HEK293 (cell line): ENCODE results near the gene SET.
A peak's percentile ranks its signal among the peaks of the same experiment; 100 is the strongest.

Experiments used
- CTCF ChIP-seq: fragments of 450-650 bp; formaldehyde crosslinking; IDR thresholded peaks from 2 replicates; pipeline ENCODE4 v1.5.1; 2016; ENCODE audit warnings: missing biosample characterization, missing genetic modification characterization
- GLI2 ChIP-seq: fragments of 450-650 bp; formaldehyde crosslinking; IDR thresholded peaks from 2 replicates; pipeline ENCODE4; 2017; ENCODE audit warnings: missing biosample characterization, missing genetic modification characterization, low read depth, borderline replicate concordance
- IKZF3 ChIP-seq: fragments of 450-650 bp; IDR thresholded peaks from 2 replicates; pipeline ENCODE4 v1.5.0; 2018; ENCODE audit warnings: missing biosample characterization, mild to moderate bottlenecking, missing genetic modification characterization, moderate library complexity
- INSM2 ChIP-seq: fragments of 450-650 bp; formaldehyde crosslinking; IDR thresholded peaks from 2 replicates; pipeline ENCODE4 v1.5.1; 2016; ENCODE audit warnings: missing biosample characterization, missing genetic modification characterization
- KLF7 ChIP-seq: fragments of 450-650 bp; formaldehyde crosslinking; IDR thresholded peaks from 2 replicates; pipeline ENCODE4 v1.5.1; 2016; ENCODE audit warnings: missing biosample characterization, missing genetic modification characterization, borderline replicate concordance
- MEIS1 ChIP-seq: sonication (generic); formaldehyde crosslinking; IDR thresholded peaks from 2 replicates; pipeline ENCODE4 v1.8.1; 2022; ENCODE audit warnings: missing genetic modification reagents, mild to moderate bottlenecking, borderline replicate concordance
- SP7 ChIP-seq: fragments of 450-650 bp; formaldehyde crosslinking; IDR thresholded peaks from 2 replicates; pipeline ENCODE4 v1.5.1; 2016; ENCODE audit warnings: missing biosample characterization, missing genetic modification characterization
- ZBTB11 ChIP-seq: fragments of 450-650 bp; formaldehyde crosslinking; conservative IDR thresholded peaks from 2 replicates; pipeline ENCODE4 v1.5.1; 2016; ENCODE audit warnings: low read depth, missing biosample characterization, missing genetic modification characterization
- ZBTB7A ChIP-seq: fragments of 450-650 bp; formaldehyde crosslinking; IDR thresholded peaks from 2 replicates; pipeline ENCODE4 v1.5.1; 2016; ENCODE audit warnings: low read depth, missing biosample characterization, missing genetic modification characterization
- ZEB2 ChIP-seq: fragments of 450-650 bp; formaldehyde crosslinking; IDR thresholded peaks from 2 replicates; pipeline ENCODE4 v1.5.1; 2016; ENCODE audit warnings: missing biosample characterization, missing genetic modification characterization
- ZFP41 ChIP-seq: fragments of 450-650 bp; formaldehyde crosslinking; IDR thresholded peaks from 2 replicates; pipeline ENCODE4 v1.5.1; 2016; ENCODE audit warnings: missing biosample characterization, missing genetic modification characterization, borderline replicate concordance
- ZNF140 ChIP-seq: fragments of 450-650 bp; formaldehyde crosslinking; IDR thresholded peaks from 2 replicates; pipeline ENCODE4 v1.5.1; 2016; ENCODE audit warnings: missing biosample characterization, missing genetic modification characterization
- ZNF184 ChIP-seq: fragments of 450-650 bp; IDR thresholded peaks from 2 replicates; pipeline ENCODE4 v1.5.1; 2018; ENCODE audit warnings: missing biosample characterization, mild to moderate bottlenecking, missing genetic modification characterization
- ZNF214 ChIP-seq: fragments of 450-650 bp; formaldehyde crosslinking; IDR thresholded peaks from 2 replicates; pipeline ENCODE4 v1.5.1; 2017; ENCODE audit warnings: missing biosample characterization, mild to moderate bottlenecking, missing genetic modification characterization, borderline replicate concordance
- ZNF23 ChIP-seq: fragments of 450-650 bp; formaldehyde crosslinking; IDR thresholded peaks from 2 replicates; pipeline ENCODE4 v1.5.1; 2016; ENCODE audit warnings: missing biosample characterization, missing genetic modification characterization, borderline replicate concordance
- ZNF26 ChIP-seq: fragments of 450-650 bp; formaldehyde crosslinking; IDR thresholded peaks from 2 replicates; pipeline ENCODE4 v1.5.1; 2016; ENCODE audit warnings: missing biosample characterization, missing genetic modification characterization
- ZNF335 ChIP-seq: fragments of 450-650 bp; formaldehyde crosslinking; conservative IDR thresholded peaks from 2 replicates; pipeline ENCODE4 v1.5.1; 2016; ENCODE audit warnings: missing biosample characterization, missing genetic modification characterization
- ZNF394 ChIP-seq: fragments of 450-650 bp; formaldehyde crosslinking; IDR thresholded peaks from 2 replicates; pipeline ENCODE4 v1.5.1; 2016; ENCODE audit warnings: missing biosample characterization, missing genetic modification characterization, mild to moderate bottlenecking, moderate library complexity, borderline replicate concordance
- ZNF48 ChIP-seq: fragments of 450-650 bp; formaldehyde crosslinking; IDR thresholded peaks from 2 replicates; pipeline ENCODE4 v1.5.1; 2016; ENCODE audit warnings: missing biosample characterization, missing genetic modification characterization
- ZNF521 ChIP-seq: fragments of 450-650 bp; formaldehyde crosslinking; IDR thresholded peaks from 2 replicates; pipeline ENCODE4 v1.5.1; 2017; ENCODE audit warnings: missing biosample characterization, mild to moderate bottlenecking, missing genetic modification characterization
- ZNF548 ChIP-seq: fragments of 450-650 bp; formaldehyde crosslinking; IDR thresholded peaks from 2 replicates; pipeline ENCODE4 v1.5.1; 2016; ENCODE audit warnings: missing biosample characterization, missing genetic modification characterization
- ZNF623 ChIP-seq: fragments of 450-650 bp; formaldehyde crosslinking; IDR thresholded peaks from 2 replicates; pipeline ENCODE4 v1.5.1; 2016; ENCODE audit warnings: missing biosample characterization, missing genetic modification characterization
- ZNF658 ChIP-seq: fragments of 450-650 bp; formaldehyde crosslinking; IDR thresholded peaks from 2 replicates; pipeline ENCODE4; 2016; ENCODE audit warnings: missing biosample characterization, missing genetic modification characterization
- ZNF660 ChIP-seq: fragments of 450-650 bp; IDR thresholded peaks from 2 replicates; pipeline ENCODE4 v1.5.1; 2018; ENCODE audit warnings: missing biosample characterization, mild to moderate bottlenecking, missing genetic modification characterization
- ZNF670 ChIP-seq: fragments of 450-650 bp; formaldehyde crosslinking; IDR thresholded peaks from 2 replicates; pipeline ENCODE4 v1.5.1; 2016; ENCODE audit warnings: missing biosample characterization, missing genetic modification characterization, low read depth
- ZNF777 ChIP-seq: fragments of 450-650 bp; formaldehyde crosslinking; IDR thresholded peaks from 2 replicates; pipeline ENCODE4 v1.5.1; 2017; ENCODE audit warnings: missing biosample characterization, missing genetic modification characterization, borderline replicate concordance
- ZSCAN18 ChIP-seq: fragments of 450-650 bp; formaldehyde crosslinking; IDR thresholded peaks from 2 replicates; pipeline ENCODE4 v1.5.1; 2016; ENCODE audit warnings: missing biosample characterization, missing genetic modification characterization
- TF ChIP-seq, protein P1 (sequence below): fragments of 450-650 bp; formaldehyde crosslinking; IDR thresholded peaks from 2 replicates; pipeline ENCODE4 v1.5.1; 2016; ENCODE audit warnings: missing biosample characterization, missing genetic modification characterization

SET gene

DNA sequence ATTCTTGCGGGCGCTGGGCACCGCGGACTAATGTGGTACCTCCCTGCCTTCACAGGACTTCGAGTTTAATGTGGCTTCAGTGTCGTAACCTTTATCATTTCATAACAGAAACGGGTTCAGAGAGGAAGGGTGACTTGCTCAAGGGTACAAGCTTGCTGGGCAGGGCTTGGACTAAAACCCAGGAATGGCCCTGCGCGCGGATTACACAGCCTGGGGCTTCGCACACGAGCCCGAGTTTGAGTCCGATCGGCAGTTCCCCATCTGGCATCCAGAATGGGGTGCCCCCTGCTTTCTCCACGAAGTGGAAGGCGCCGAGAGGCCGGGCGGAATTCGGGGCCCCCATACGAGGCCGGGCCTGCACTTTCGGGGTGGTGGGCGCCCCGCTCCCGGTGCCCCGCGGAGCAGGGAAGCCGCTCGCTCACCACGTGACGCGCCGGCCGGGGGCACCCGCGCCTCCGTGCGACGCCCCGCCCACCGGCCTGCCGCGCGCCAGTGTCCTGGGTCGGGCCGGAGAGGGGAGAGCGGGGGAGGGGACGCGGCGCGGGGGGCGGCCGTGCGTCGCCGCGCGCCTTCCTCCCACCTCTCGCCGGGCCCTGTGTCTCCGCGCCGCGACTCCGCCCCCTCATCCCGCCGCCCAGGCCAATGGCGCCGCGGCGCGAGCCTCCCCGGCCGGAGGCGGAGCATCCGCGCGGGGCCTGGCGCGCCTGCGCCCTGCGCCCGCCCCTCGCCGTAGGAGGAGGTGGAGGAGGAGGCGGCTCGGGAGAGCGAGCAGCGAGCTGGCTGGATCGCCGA, at the start of gene SET (continued):
- no peak for TF ChIP-seq ZNF658 (tag by site-specific recombination)
- peak; percentile 66 for TF ChIP-seq IKZF3 (tag by site-specific recombination)
- no peak for TF ChIP-seq ZNF394 (tag by site-specific recombination)
- no peak for TF ChIP-seq ZNF48 (tag by site-specific recombination)
- TF ChIP-seq ZNF23 (tag by site-specific recombination): no peak
- TF ChIP-seq INSM2 (tag by site-specific recombination): peak; percentile 16; the same call in 1 of the 2 replicates
- TF ChIP-seq ZBTB11 (tag by site-specific recombination): no peak
- TF ChIP-seq ZNF777 (tag by site-specific recombination): no peak
- no peak for TF ChIP-seq CTCF (tag by site-specific recombination)
- TF ChIP-seq ZNF26: no peak
- TF ChIP-seq ZNF140 (tag by site-specific recombination): no peak
- no peak for TF ChIP-seq ZNF521 (tag by site-specific recombination)
- peak; percentile 60 for TF ChIP-seq SP7
- TF ChIP-seq ZNF660 (tag by site-specific recombination): no peak; the same call in 1 of the 2 replicates
- no peak for TF ChIP-seq ZNF623 (tag by site-specific recombination)
- no peak for TF ChIP-seq ZNF214 (tag by site-specific recombination)
- peak; percentile 82 for TF ChIP-seq ZNF335 (tag by site-specific recombination)
- TF ChIP-seq KLF7: no peak
- peak; percentile 32; the same call in 1 of the 2 replicates for TF ChIP-seq ZNF184 (tag by site-specific recombination)
- no peak for TF ChIP-seq GLI2 (tag by site-specific recombination)
- TF ChIP-seq ZNF670 (tag by site-specific recombination): no peak
- TF ChIP-seq ZBTB7A (tag by site-specific recombination): no peak; the same call in 1 of the 2 replicates
- TF ChIP-seq ZEB2 (tag by site-specific recombination): peak; percentile 75
- no peak for TF ChIP-seq ZFP41
- TF ChIP-seq ZNF548 (tag by site-specific recombination): no peak
- no peak for TF ChIP-seq ZSCAN18
- no peak for TF ChIP-seq MEIS1
- TF ChIP-seq, protein P1, sequence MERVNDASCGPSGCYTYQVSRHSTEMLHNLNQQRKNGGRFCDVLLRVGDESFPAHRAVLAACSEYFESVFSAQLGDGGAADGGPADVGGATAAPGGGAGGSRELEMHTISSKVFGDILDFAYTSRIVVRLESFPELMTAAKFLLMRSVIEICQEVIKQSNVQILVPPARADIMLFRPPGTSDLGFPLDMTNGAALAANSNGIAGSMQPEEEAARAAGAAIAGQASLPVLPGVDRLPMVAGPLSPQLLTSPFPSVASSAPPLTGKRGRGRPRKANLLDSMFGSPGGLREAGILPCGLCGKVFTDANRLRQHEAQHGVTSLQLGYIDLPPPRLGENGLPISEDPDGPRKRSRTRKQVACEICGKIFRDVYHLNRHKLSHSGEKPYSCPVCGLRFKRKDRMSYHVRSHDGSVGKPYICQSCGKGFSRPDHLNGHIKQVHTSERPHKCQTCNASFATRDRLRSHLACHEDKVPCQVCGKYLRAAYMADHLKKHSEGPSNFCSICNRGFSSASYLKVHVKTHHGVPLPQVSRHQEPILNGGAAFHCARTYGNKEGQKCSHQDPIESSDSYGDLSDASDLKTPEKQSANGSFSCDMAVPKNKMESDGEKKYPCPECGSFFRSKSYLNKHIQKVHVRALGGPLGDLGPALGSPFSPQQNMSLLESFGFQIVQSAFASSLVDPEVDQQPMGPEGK (tag by site-specific recombination): peak; percentile 82
